ENCODE measurements around the gene VRK3. TPM values are rescaled to one million over a fixed set of nuclear protein-coding genes. Genes with fewer than 3 reads are reported as not detected.

Gene VRK3
- total RNA-seq, 1 experiment from 2014 or later = 33.4 TPM

- TF ChIP-seq ZSCAN18 (CRISPR knock-in tag; IDR thresholded peaks at IDR 0.05) (no peak), ZNF416 (CRISPR knock-in tag; IDR thresholded peaks at IDR 0.05) (no peak), TEAD4 (CRISPR knock-in tag; IDR thresholded peaks at IDR 0.05) (no peak), PRRX2 (CRISPR knock-in tag; IDR thresholded peaks at IDR 0.05) (no peak), ATF2 (CRISPR knock-in tag; IDR thresholded peaks at IDR 0.05; ENCODE audit: borderline replicate concordance, low read depth) (no peak), ESRRA (CRISPR knock-in tag; IDR thresholded peaks at IDR 0.05; ENCODE audit: borderline replicate concordance) (no peak)
These were observed 14.8 kb upstream of the VRK3 start (continued) for GRCh38 chr19:50039968-50040367.

- no peak overlapping the region for H3K27ac Mint-ChIP-seq
- H3K27me3 Mint-ChIP-seq (ENCODE audit: low read depth) = no peaks in the 10 kb centered on the region; the same call in 1 of the 2 replicates
- 0 out of 2 replicates have a peak, but pooled peaks cover 1% of the 10 kb centered on the region for H3K9me3 Mint-ChIP-seq
- no peaks in the 10 kb centered on the region for H3K4me1 Mint-ChIP-seq
- ATAC-seq (no peak), DNase-seq (ENCODE audit: low spot score) (no peak)
- ChIA-PET CTCF (interaction anchor here (1.6 kb wide), 1 partner anchor 14 kb away, joined by 3 read pairs; no protein-coding TSS in a partner anchor), POLR2A (no interaction called here)
- peaks cover 78% of the 10 kb centered on the region for H3K36me3 Mint-ChIP-seq
- H3K4me3 Mint-ChIP-seq = no peak overlapping the region
- TF ChIP-seq ZNF671 (CRISPR knock-in tag; IDR thresholded peaks at IDR 0.05) (no peak), E2F5 (CRISPR knock-in tag; IDR thresholded peaks at IDR 0.05) (no peak), NFE2L1 (CRISPR knock-in tag; IDR thresholded peaks at IDR 0.05) (no peak), ZNF281 (CRISPR knock-in tag; IDR thresholded peaks at IDR 0.05) (no peak), CREM (CRISPR knock-in tag; IDR thresholded peaks at IDR 0.05) (no peak), JAZF1 (CRISPR knock-in tag; IDR thresholded peaks at IDR 0.05) (no peak), ZNF138 (CRISPR knock-in tag; conservative IDR thresholded peaks at IDR 0.05) (no peak), E2F1 (CRISPR knock-in tag; IDR thresholded peaks at IDR 0.05) (no peak), MLX (CRISPR knock-in tag; IDR thresholded peaks at IDR 0.05) (no peak), NFYB (CRISPR knock-in tag; conservative IDR thresholded peaks at IDR 0.05; ENCODE audit: low read depth) (no peak), ZNF416 (CRISPR knock-in tag; IDR thresholded peaks at IDR 0.05) (no peak), ZNF232 (CRISPR knock-in tag; IDR thresholded peaks at IDR 0.05) (no peak), JUN (CRISPR knock-in tag; IDR thresholded peaks at IDR 0.05) (no peak), PRRX2 (CRISPR knock-in tag; IDR thresholded peaks at IDR 0.05) (no peak), NR2C2 (CRISPR knock-in tag; IDR thresholded peaks at IDR 0.05) (no peak), ATF3 (CRISPR knock-in tag; conservative IDR thresholded peaks at IDR 0.05) (no peak), CDX4 (CRISPR knock-in tag; IDR thresholded peaks at IDR 0.05; ENCODE audit: borderline replicate concordance) (no peak), ATF1 (CRISPR knock-in tag; IDR thresholded peaks at IDR 0.05) (no peak), EMX1 (CRISPR knock-in tag; IDR thresholded peaks at IDR 0.05) (no peak), FOXP4 (CRISPR knock-in tag; IDR thresholded peaks at IDR 0.05) (no peak)
These were observed 11.7 kb upstream of the VRK3 start for GRCh38 chr19:50036908-50037307.

Data from WTC11 (cell line).